HepG2 (cell line): ENCODE results near the gene ASB16. TPM values are rescaled to one million over a fixed set of nuclear protein-coding genes. Genes with fewer than 3 reads are reported as not detected.

Experiments
- CEBPG ChIP-seq: IDR thresholded peaks from 2 replicates; pipeline ENCODE4 v1.6.1; 2016
- CENPX ChIP-seq: sonication (generic); formaldehyde crosslinking; IDR thresholded peaks from 2 replicates; pipeline ENCODE4 v1.9.0; 2021; ENCODE audit warnings: mild to moderate bottlenecking, missing genetic modification reagents, moderate library complexity
- EP300 ChIP-seq, 3 experiments: sonication (generic) in 1 of 3; formaldehyde crosslinking in 1 of 3; IDR thresholded peaks; 2 replicates each; pipeline versions ENCODE4 v1.5.1 to v1.6.1; 2011 to 2020; ENCODE audit warnings: low read depth in 2 of 3, low read length in 2 of 3, borderline replicate concordance in 1 of 3, improper control_type of control experiment in 1 of 3, mild to moderate bottlenecking in 1 of 3, missing genetic modification reagents in 1 of 3, moderate library complexity in 1 of 3
- FOXP1 ChIP-seq, 2 experiments: fragments of 450-650 bp in 1 of 2; IDR thresholded peaks; 2 replicates each; pipeline ENCODE4 v1.6.1; 2017 to 2018; ENCODE audit warnings: antibody characterized with exemption in 1 of 2
- IRX3 ChIP-seq: sonication (generic); formaldehyde crosslinking; IDR thresholded peaks from 2 replicates; pipeline ENCODE4 v1.8.1; 2023; ENCODE audit warnings: mild to moderate bottlenecking, low read depth, missing genetic modification reagents, borderline replicate concordance
- MBNL3 ChIP-seq: fragments of 250-450 bp; sonication (Bioruptor Pico); conservative IDR thresholded peaks from 2 replicates; pipeline ENCODE4 v1.8.0; 2022; ENCODE audit warnings: mild to moderate bottlenecking, inconsistent platforms
- MED1 ChIP-seq: sonication (generic); formaldehyde crosslinking; IDR thresholded peaks from 2 replicates; pipeline ENCODE4 v1.4.0; 2020; ENCODE audit warnings: missing genetic modification reagents
- PCBP2 ChIP-seq: fragments of 200-400 bp; formaldehyde crosslinking; optimal IDR thresholded peaks from 2 replicates; pipeline ENCODE3; 2018; ENCODE audit warnings: low read length, low read depth; ENCODE audit not compliant: poor library complexity, severe bottlenecking
- RNF219 ChIP-seq: sonication (generic); formaldehyde crosslinking; IDR thresholded peaks from 2 replicates; pipeline ENCODE4 v1.5.0; 2020; ENCODE audit warnings: mild to moderate bottlenecking, missing genetic modification reagents
- SNAPC5 ChIP-seq: sonication (generic); formaldehyde crosslinking; IDR thresholded peaks from 2 replicates; pipeline ENCODE4 v1.8.1; 2023; ENCODE audit warnings: mild to moderate bottlenecking, missing genetic modification reagents, borderline replicate concordance
- U2AF2 ChIP-seq: fragments of 200-400 bp; formaldehyde crosslinking; IDR thresholded peaks from 2 replicates; pipeline ENCODE4 v1.6.1; 2017; ENCODE audit warnings: low read depth, mild to moderate bottlenecking, low read length
- ZC3H4 ChIP-seq: sonication (generic); formaldehyde crosslinking; IDR thresholded peaks from 2 replicates; pipeline ENCODE4 v1.4.0; 2020; ENCODE audit warnings: missing genetic modification reagents, borderline replicate concordance
- ZFP91 ChIP-seq: sonication (generic); formaldehyde crosslinking; IDR thresholded peaks from 2 replicates; pipeline ENCODE4 v1.9.0; 2022; ENCODE audit warnings: missing genetic modification reagents, mild to moderate bottlenecking, borderline replicate concordance
- ZNF598 ChIP-seq: sonication (generic); formaldehyde crosslinking; IDR thresholded peaks from 2 replicates; pipeline ENCODE4 v1.5.1; 2020; ENCODE audit warnings: mild to moderate bottlenecking, missing genetic modification reagents, borderline replicate concordance
- ZSCAN21 ChIP-seq: sonication (generic); formaldehyde crosslinking; IDR thresholded peaks from 2 replicates; pipeline ENCODE4 v1.8.0; 2022; ENCODE audit warnings: mild to moderate bottlenecking, missing genetic modification reagents, moderate library complexity, borderline replicate concordance
- polyA plus RNA-seq, 8 experiments: library from polyadenylated mRNA; depleted of rRNA in 3 of 8; stranded (reverse) in 7 of 8; unstranded in 1 of 8; fragments of >200 nt; fragmentation: Illumina TruSeq in 4 of 8; extraction: Trizol in 4 of 8; gene quantifications; 2 replicates each; pipeline versions ENCODE4 v1.2.1 to v1.2.3, GENCODE V29; 2011 to 2016; ENCODE audit warnings: low read depth in 4 of 8, missing spikeins in 1 of 8, mixed read lengths in 1 of 8; ENCODE audit not compliant: insufficient read depth in 1 of 8
- total RNA-seq, 5 experiments: library from RNA; depleted of rRNA; stranded (reverse); fragments of >200 nt; fragmentation: Illumina TruSeq; extraction: Trizol; gene quantifications; 2 replicates each; pipeline ENCODE4 v1.2.3, GENCODE V29; 2016; ENCODE audit warnings: low read depth in 1 of 5
- TF ChIP-seq, protein P1 (sequence below): sonication (generic); formaldehyde crosslinking; IDR thresholded peaks from 2 replicates; pipeline ENCODE4 v1.9.0; 2021; ENCODE audit warnings: missing genetic modification reagents, mild to moderate bottlenecking, borderline replicate concordance
- TF ChIP-seq, protein P2 (sequence below): sonication (generic); formaldehyde crosslinking; IDR thresholded peaks from 2 replicates; pipeline ENCODE4 v1.5.1; 2020; ENCODE audit warnings: missing genetic modification reagents, mild to moderate bottlenecking, borderline replicate concordance
- TF ChIP-seq, protein P3 (sequence below): sonication (generic); formaldehyde crosslinking; IDR thresholded peaks from 2 replicates; pipeline ENCODE4 v1.8.0; 2023; ENCODE audit warnings: mild to moderate bottlenecking, missing genetic modification reagents
- TF ChIP-seq, protein P4 (sequence below): sonication (generic); formaldehyde crosslinking; IDR thresholded peaks from 2 replicates; pipeline ENCODE4 v1.8.1; 2023; ENCODE audit warnings: mild to moderate bottlenecking, inconsistent platforms, moderate library complexity, missing genetic modification reagents, borderline replicate concordance

The ASB16 gene
- total and polyA plus RNA-seq, 2 of the 13 experiments (the other 11 are each of a cell fraction or from before 2014, with no cell fraction given), result 0.07 TPM; not detected in 1

GRCh38 chr17:44133918-44134476 is 36.5 kb upstream of the ASB16 start (continued):
- TF ChIP-seq, protein P1, sequence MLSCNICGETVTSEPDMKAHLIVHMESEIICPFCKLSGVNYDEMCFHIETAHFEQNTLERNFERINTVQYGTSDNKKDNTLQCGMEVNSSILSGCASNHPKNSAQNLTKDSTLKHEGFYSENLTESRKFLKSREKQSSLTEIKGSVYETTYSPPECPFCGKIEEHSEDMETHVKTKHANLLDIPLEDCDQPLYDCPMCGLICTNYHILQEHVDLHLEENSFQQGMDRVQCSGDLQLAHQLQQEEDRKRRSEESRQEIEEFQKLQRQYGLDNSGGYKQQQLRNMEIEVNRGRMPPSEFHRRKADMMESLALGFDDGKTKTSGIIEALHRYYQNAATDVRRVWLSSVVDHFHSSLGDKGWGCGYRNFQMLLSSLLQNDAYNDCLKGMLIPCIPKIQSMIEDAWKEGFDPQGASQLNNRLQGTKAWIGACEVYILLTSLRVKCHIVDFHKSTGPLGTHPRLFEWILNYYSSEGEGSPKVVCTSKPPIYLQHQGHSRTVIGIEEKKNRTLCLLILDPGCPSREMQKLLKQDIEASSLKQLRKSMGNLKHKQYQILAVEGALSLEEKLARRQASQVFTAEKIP, result no peak
- TF ChIP-seq ZSCAN21 (CRISPR knock-in tag), result peak; percentile 64
- TF ChIP-seq IRX3 (CRISPR knock-in tag), result 0 out of 2 replicates have a peak, but pooled peaks have one; percentile 57
- peak; percentile 94 for TF ChIP-seq MED1 (CRISPR knock-in tag)
- no peak for TF ChIP-seq MBNL3 (CRISPR knock-in tag)
- TF ChIP-seq, protein P2, sequence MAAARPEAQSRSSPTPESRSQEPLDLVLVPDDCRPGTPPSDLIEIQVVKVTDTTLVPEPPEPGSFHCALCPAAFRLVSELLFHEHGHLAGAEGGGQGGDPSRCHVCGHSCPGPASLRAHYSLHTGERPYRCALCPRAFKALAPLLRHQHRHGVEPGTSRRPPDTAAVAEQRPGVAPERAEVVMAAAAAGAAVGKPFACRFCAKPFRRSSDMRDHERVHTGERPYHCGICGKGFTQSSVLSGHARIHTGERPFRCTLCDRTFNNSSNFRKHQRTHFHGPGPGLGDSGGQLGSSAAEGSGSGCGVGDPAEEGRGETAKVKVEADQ, result peak; percentile 92
- TF ChIP-seq FOXP1 (IDR thresholded peaks at IDR 0.05), result no peak
- peak; percentile 58 for TF ChIP-seq FOXP1 (CRISPR knock-in tag; IDR thresholded peaks at IDR 0.05)
- TF ChIP-seq ZFP91 (CRISPR knock-in tag), result peak; percentile 87
- no peak for TF ChIP-seq SNAPC5
- TF ChIP-seq, protein P3, sequence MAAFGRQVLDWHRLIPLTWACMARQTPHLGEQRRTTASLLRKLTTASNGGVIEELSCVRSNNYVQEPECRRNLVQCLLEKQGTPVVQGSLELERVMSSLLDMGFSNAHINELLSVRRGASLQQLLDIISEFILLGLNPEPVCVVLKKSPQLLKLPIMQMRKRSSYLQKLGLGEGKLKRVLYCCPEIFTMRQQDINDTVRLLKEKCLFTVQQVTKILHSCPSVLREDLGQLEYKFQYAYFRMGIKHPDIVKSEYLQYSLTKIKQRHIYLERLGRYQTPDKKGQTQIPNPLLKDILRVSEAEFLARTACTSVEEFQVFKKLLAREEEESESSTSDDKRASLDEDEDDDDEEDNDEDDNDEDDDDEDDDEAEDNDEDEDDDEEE (CRISPR knock-in tag), result no peak
- TF ChIP-seq ZNF598 (CRISPR knock-in tag), result peak; percentile 69; the same call in 1 of the 2 replicates
- no peak for TF ChIP-seq ZC3H4
- TF ChIP-seq PCBP2, result no peak
- peak; percentile 40; the same call in 1 of the 2 replicates for TF ChIP-seq RNF219 (CRISPR knock-in tag)
- TF ChIP-seq U2AF2, result no peak
- no peak for TF ChIP-seq CENPX
- peak in 1 of 2 experiments; percentile 40; a peak in 1 of 4 replicates for TF ChIP-seq EP300 (IDR thresholded peaks at IDR 0.05; ENCODE audit: low read depth in 2 of 2, low read length in 2 of 2)
- TF ChIP-seq EP300 (CRISPR knock-in tag; IDR thresholded peaks at IDR 0.05; ENCODE audit: borderline replicate concordance), result no peak
- TF ChIP-seq, protein P4, sequence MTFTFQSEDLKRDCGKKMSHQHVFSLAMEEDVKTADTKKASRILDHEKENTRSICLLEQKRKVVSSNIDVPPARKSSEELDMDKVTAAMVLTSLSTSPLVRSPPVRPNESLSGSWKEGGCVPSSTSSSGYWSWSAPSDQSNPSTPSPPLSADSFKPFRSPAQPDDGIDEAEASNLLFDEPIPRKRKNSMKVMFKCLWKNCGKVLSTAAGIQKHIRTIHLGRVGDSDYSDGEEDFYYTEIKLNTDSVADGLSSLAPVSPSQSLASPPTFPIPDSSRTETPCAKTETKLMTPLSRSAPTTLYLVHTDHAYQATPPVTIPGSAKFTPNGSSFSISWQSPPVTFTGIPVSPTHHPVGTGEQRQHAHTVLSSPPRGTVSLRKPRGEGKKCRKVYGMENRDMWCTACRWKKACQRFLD (CRISPR knock-in tag), result no peak
- peak; percentile 38; the same call in 1 of the 2 replicates for TF ChIP-seq CEBPG
